IPS-20b (cell line): Measurements from ENCODE around the gene SERPINB4.
A peak's percentile ranks its signal among the peaks of the same experiment; 100 is the strongest.
"Not testable (repeated sequence)": the region's sequence is repeated elsewhere in the genome, so short reads cannot be mapped to it uniquely, and the experiment has no call there.

Experiments
- H3K27ac ChIP-seq: one replicate; pipeline ENCODE4 v1.5.1; 2013; ENCODE audit warnings: low read length
- H3K27me3 ChIP-seq: 2 replicates; pipeline ENCODE4 v1.6.1; 2013; ENCODE audit warnings: mild to moderate bottlenecking, low read length, inconsistent platforms; ENCODE audit not compliant: insufficient read depth
- H3K36me3 ChIP-seq: 2 replicates; pipeline ENCODE4 v1.6.1; 2013; ENCODE audit warnings: low read depth, mild to moderate bottlenecking, inconsistent platforms, low read length, moderate library complexity; ENCODE audit not compliant: insufficient read depth
- H3K4me1 ChIP-seq: 2 replicates; pipeline ENCODE4 v1.6.1; 2013; ENCODE audit warnings: mild to moderate bottlenecking, control low read depth, inconsistent platforms, low read length, moderate library complexity; ENCODE audit not compliant: insufficient read depth
- H3K4me3 ChIP-seq: 2 replicates; pipeline ENCODE4 v1.5.1; 2013; ENCODE audit warnings: mild to moderate bottlenecking, low read length, inconsistent platforms
- H3K9ac ChIP-seq: 2 replicates; pipeline ENCODE4 v1.6.1; 2013; ENCODE audit warnings: low read depth, mild to moderate bottlenecking, inconsistent platforms, low read length, moderate library complexity
- H3K9me3 ChIP-seq: 2 replicates; pipeline ENCODE4 v1.6.1; 2013; ENCODE audit warnings: mild to moderate bottlenecking, low read depth, low read length, inconsistent platforms; ENCODE audit not compliant: insufficient read depth

SERPINB4 gene

GRCh38 chr18:63644142-63644541 lies at the start of gene SERPINB4:
SERPINB4 (minus strand) TSS chr18:63644256; CDS start chr18:63643577, 679 bp downstream.
- not testable (repeated sequence) for H3K9ac ChIP-seq, H3K27ac ChIP-seq, H3K4me1 ChIP-seq, H3K4me3 ChIP-seq, H3K36me3 ChIP-seq, H3K9me3 ChIP-seq, H3K27me3 ChIP-seq

- Histone ChIP-seq H3K9me3 (peaks cover 2% of the 10 kb centered on the region; the same call in 1 of the 2 replicates), H3K4me3 (no peak overlapping the region), H3K4me1 (peaks cover 7% of the 10 kb centered on the region), H3K27ac (no peak overlapping the region), H3K27me3 (no peaks in the 10 kb centered on the region), H3K36me3 (no peaks in the 10 kb centered on the region), H3K9ac (no peak overlapping the region)
Observed at GRCh38 chr18:63689064-63689463, 45.0 kb upstream of the SERPINB4 start.

GRCh38 chr18:63686871-63687270 lies 42.8 kb upstream of the SERPINB4 start:
- peaks cover 17% of the 10 kb centered on the region for H3K4me1 ChIP-seq
- H3K9ac ChIP-seq, result no peak overlapping the region
- no peaks in the 10 kb centered on the region for H3K36me3 ChIP-seq
- H3K27ac ChIP-seq, result no peak overlapping the region
- no peak overlapping the region for H3K4me3 ChIP-seq
- no peaks in the 10 kb centered on the region for H3K27me3 ChIP-seq
- peaks cover 2% of the 10 kb centered on the region; the same call in 1 of the 2 replicates for H3K9me3 ChIP-seq

- no peak overlapping the region for H3K4me3 ChIP-seq
- peaks cover 17% of the 10 kb centered on the region for H3K4me1 ChIP-seq
- no peaks in the 10 kb centered on the region for H3K36me3 ChIP-seq
- H3K27ac ChIP-seq, result no peak overlapping the region
- peaks cover 2% of the 10 kb centered on the region; the same call in 1 of the 2 replicates for H3K9me3 ChIP-seq
- H3K9ac ChIP-seq, result no peak overlapping the region
- no peaks in the 10 kb centered on the region for H3K27me3 ChIP-seq
Observed at GRCh38 chr18:63684718-63685117, 40.7 kb upstream of the SERPINB4 start.

- Histone ChIP-seq H3K27ac (no peak overlapping the region), H3K4me1 (peaks cover 17% of the 10 kb centered on the region), H3K36me3 (no peaks in the 10 kb centered on the region), H3K4me3 (no peak overlapping the region; the same call in 1 of the 2 replicates), H3K9ac (no peak overlapping the region), H3K9me3 (no peaks in the 10 kb centered on the region), H3K27me3 (no peaks in the 10 kb centered on the region)
Observed at GRCh38 chr18:63683890-63684289, 39.8 kb upstream of the SERPINB4 start.

GRCh38 chr18:63683152-63683551 lies 39.1 kb upstream of the SERPINB4 start:
- Histone ChIP-seq H3K4me3 (no peak overlapping the region), H3K9me3 (no peaks in the 10 kb centered on the region), H3K27ac (no peak overlapping the region), H3K9ac (0 out of 2 replicates have a peak overlapping the region, but pooled peaks have one; percentile 12), H3K4me1 (peaks cover 17% of the 10 kb centered on the region), H3K27me3 (no peaks in the 10 kb centered on the region), H3K36me3 (no peaks in the 10 kb centered on the region)

GRCh38 chr18:63681449-63682340 lies 37.6 kb upstream of the SERPINB4 start:
- H3K4me3 ChIP-seq, result no peak overlapping the region
- no peak overlapping the region for H3K9ac ChIP-seq
- no peak overlapping the region for H3K27ac ChIP-seq
- H3K4me1 ChIP-seq, result peaks cover 17% of the 10 kb centered on the region
- no peaks in the 10 kb centered on the region for H3K36me3 ChIP-seq
- H3K9me3 ChIP-seq, result no peaks in the 10 kb centered on the region
- no peaks in the 10 kb centered on the region for H3K27me3 ChIP-seq

- H3K4me1 ChIP-seq, result peaks cover 17% of the 10 kb centered on the region
- H3K9me3 ChIP-seq, result no peaks in the 10 kb centered on the region
- no peak overlapping the region for H3K9ac ChIP-seq
- H3K4me3 ChIP-seq, result no peak overlapping the region
- no peaks in the 10 kb centered on the region for H3K27me3 ChIP-seq
- H3K36me3 ChIP-seq, result no peaks in the 10 kb centered on the region
- no peak overlapping the region for H3K27ac ChIP-seq
Observed at GRCh38 chr18:63679820-63680606, 36.0 kb upstream of the SERPINB4 start.

GRCh38 chr18:63677500-63678225 lies 33.6 kb upstream of the SERPINB4 start:
- no peaks in the 10 kb centered on the region for H3K27me3 ChIP-seq
- H3K9ac ChIP-seq, result no peak overlapping the region
- no peaks in the 10 kb centered on the region; the same call in 1 of the 2 replicates for H3K4me1 ChIP-seq
- no peak overlapping the region for H3K27ac ChIP-seq
- no peaks in the 10 kb centered on the region for H3K9me3 ChIP-seq
- no peaks in the 10 kb centered on the region for H3K36me3 ChIP-seq
- H3K4me3 ChIP-seq, result no peak overlapping the region

- H3K27ac ChIP-seq, result no peak overlapping the region
- H3K36me3 ChIP-seq, result no peaks in the 10 kb centered on the region
- H3K4me3 ChIP-seq, result no peak overlapping the region
- no peaks in the 10 kb centered on the region for H3K27me3 ChIP-seq
- H3K9me3 ChIP-seq, result no peaks in the 10 kb centered on the region
- no peaks in the 10 kb centered on the region; the same call in 1 of the 2 replicates for H3K4me1 ChIP-seq
- H3K9ac ChIP-seq, result no peak overlapping the region
Observed at GRCh38 chr18:63676526-63677323, 32.7 kb upstream of the SERPINB4 start.

GRCh38 chr18:63664571-63664970 lies 20.5 kb upstream of the SERPINB4 start:
- Histone ChIP-seq H3K27me3 (no peaks in the 10 kb centered on the region), H3K36me3 (no peaks in the 10 kb centered on the region), H3K9me3 (peaks cover 4% of the 10 kb centered on the region; the same call in 1 of the 2 replicates), H3K27ac (no peak overlapping the region), H3K9ac (no peak overlapping the region), H3K4me3 (no peak overlapping the region), H3K4me1 (no peaks in the 10 kb centered on the region)
